Liver (tissue), 3 donors: Measurements from ENCODE around the gene KRT76.

Experiments used
- ATF3 ChIP-seq: IDR thresholded peaks from 2 replicates; pipeline ENCODE4 v1.6.1; 2016; ENCODE audit warnings: antibody characterized with exemption
- CTCF ChIP-seq: fragments of 150-350 bp; IDR thresholded peaks from 2 replicates; pipeline ENCODE4 v1.5.1; 2017; ENCODE audit warnings: improper control_type of control experiment, low read depth, low read length; ENCODE audit not compliant: missing input control
- EGR1 ChIP-seq, 2 donors: IDR thresholded peaks; 2 replicates each; pipeline ENCODE4 v1.6.1; 2016 to 2018; ENCODE audit warnings: antibody characterized with exemption in 2 of 2, low read depth in 2 of 2
- GABPA ChIP-seq, 2 donors: IDR thresholded peaks in 1 of 2; conservative IDR thresholded peaks in 1 of 2; 2 replicates each; pipeline ENCODE4 v1.6.1; 2016; ENCODE audit warnings: antibody characterized with exemption in 2 of 2, mild to moderate bottlenecking in 1 of 2, moderate library complexity in 1 of 2
- JUND ChIP-seq, 2 donors: IDR thresholded peaks; 2 replicates each; pipeline ENCODE4 v1.6.1; 2016; ENCODE audit warnings: antibody characterized with exemption in 2 of 2
- MAX ChIP-seq: IDR thresholded peaks from 2 replicates; pipeline ENCODE4 v1.6.1; 2016; ENCODE audit warnings: antibody characterized with exemption
- REST ChIP-seq: IDR thresholded peaks from 2 replicates; pipeline ENCODE4 v1.6.1; 2016; ENCODE audit warnings: antibody characterized with exemption, mild to moderate bottlenecking
- RXRA ChIP-seq, 2 donors: IDR thresholded peaks; 2 replicates each; pipeline ENCODE4 v1.6.1; 2017 to 2018; ENCODE audit warnings: antibody characterized with exemption in 2 of 2, mild to moderate bottlenecking in 1 of 2
- SP1 ChIP-seq: IDR thresholded peaks from 2 replicates; pipeline ENCODE4 v1.6.1; 2018; ENCODE audit warnings: antibody characterized with exemption, mild to moderate bottlenecking
- TAF1 ChIP-seq: conservative IDR thresholded peaks from 2 replicates; pipeline ENCODE4 v1.6.1; 2016; ENCODE audit warnings: antibody characterized with exemption, mild to moderate bottlenecking
- YY1 ChIP-seq: IDR thresholded peaks from 2 replicates; pipeline ENCODE4 v1.6.1; 2016; ENCODE audit warnings: antibody characterized with exemption, mild to moderate bottlenecking
- ZBTB33 ChIP-seq: IDR thresholded peaks from 2 replicates; pipeline ENCODE4 v1.6.1; 2016; ENCODE audit warnings: antibody characterized with exemption
- donor health status: healthy.
- donor health status: healthy.

- no peak for TF ChIP-seq SP1
- TF ChIP-seq JUND (IDR thresholded peaks at IDR 0.05): no peak
- no peak for TF ChIP-seq CTCF
- TF ChIP-seq REST: no peak
- TF ChIP-seq RXRA (IDR thresholded peaks at IDR 0.05): no peak
- TF ChIP-seq TAF1: no peak
- no peak for TF ChIP-seq ZBTB33
- no peak for TF ChIP-seq MAX
- TF ChIP-seq GABPA (IDR thresholded peaks at IDR 0.05 in 1 of 2, conservative IDR thresholded peaks at IDR 0.05 in 1 of 2): no peak
- no peak for TF ChIP-seq EGR1 (IDR thresholded peaks at IDR 0.05; ENCODE audit: low read depth in 2 of 2)
- TF ChIP-seq ATF3: no peak
- TF ChIP-seq YY1: no peak
Observed at GRCh38 chr12:52744493-52745156, 32.5 kb downstream of the KRT76 start.
